HS-5 (cell line): ENCODE results near the gene SLC6A11.
A peak's percentile ranks its signal among the peaks of the same experiment; 100 is the strongest.

Experiments
- DNase-seq: peaks from one replicate; pipeline ENCODE4 v3.0.0-alpha.2; 2012; ENCODE audit warnings: low read depth

Gene SLC6A11

GRCh38 chr3:10930666-10931040, 114.6 kb downstream of the SLC6A11 start:
- no peak for DNase-seq

- no peak for DNase-seq
These were observed 116.6 kb downstream of the SLC6A11 start for GRCh38 chr3:10932596-10932995.

- DNase-seq: no peak
These were observed 117.0 kb downstream of the SLC6A11 start for GRCh38 chr3:10933021-10933420.

GRCh38 chr3:10933470-10933804, 117.4 kb downstream of the SLC6A11 start:
- DNase-seq: no peak

- DNase-seq: peak; percentile 29
These were observed 117.9 kb downstream of the SLC6A11 start for GRCh38 chr3:10933805-10934481.

GRCh38 chr3:10935028-10935427, 119.0 kb downstream of the SLC6A11 start:
- no peak for DNase-seq

- no peak for DNase-seq
These were observed 120.0 kb downstream of the SLC6A11 start for GRCh38 chr3:10935846-10936631.

- DNase-seq: no peak
These were observed 120.7 kb downstream of the SLC6A11 start for GRCh38 chr3:10936686-10937085.

GRCh38 chr3:10937141-10937825, 121.3 kb downstream of the SLC6A11 start:
- no peak for DNase-seq

- DNase-seq: no peak
These were observed 123.5 kb downstream of the SLC6A11 start for GRCh38 chr3:10939556-10939955.

- no peak for DNase-seq
These were observed 124.1 kb downstream of the SLC6A11 start for GRCh38 chr3:10940106-10940505.

- no peak for DNase-seq
These were observed 125.9 kb downstream of the SLC6A11 start for GRCh38 chr3:10941972-10942371.

GRCh38 chr3:10942690-10943205, 126.7 kb downstream of the SLC6A11 start:
- no peak for DNase-seq

GRCh38 chr3:10944866-10945265, 128.8 kb downstream of the SLC6A11 start:
- DNase-seq: no peak

GRCh38 chr3:10945683-10946287, 129.8 kb downstream of the SLC6A11 start:
- DNase-seq: no peak

- DNase-seq: no peak
These were observed 130.5 kb downstream of the SLC6A11 start for GRCh38 chr3:10946526-10946925.

GRCh38 chr3:10948326-10948725, 132.3 kb downstream of the SLC6A11 start:
- DNase-seq: no peak

GRCh38 chr3:10949197-10949596, 133.2 kb downstream of the SLC6A11 start:
- DNase-seq: no peak

GRCh38 chr3:10950476-10951294, 134.7 kb downstream of the SLC6A11 start:
- DNase-seq: peak; percentile 8

GRCh38 chr3:10951295-10951926, 135.4 kb downstream of the SLC6A11 start:
- no peak for DNase-seq

GRCh38 chr3:10952525-10952924, 136.5 kb downstream of the SLC6A11 start:
- DNase-seq: no peak
